ACHN (cell line): Measurements from ENCODE around the gene TMEM263.
"Not testable (repeated sequence)": the region's sequence is repeated elsewhere in the genome, so short reads cannot be mapped to it uniquely, and the experiment has no call there.

Experiments
- DNase-seq: peaks from one replicate; pipeline ENCODE4 v3.0.0-alpha.2; 2015
- in situ Hi-C: cut with HindIII; loops from 2 replicates; pipeline ENCODE4 v1.10.0; 2017; ENCODE audit warnings: low sequenced_read_pairs, low pct_ligation_motif_present, low pct_unique_long_range_greater_than_20kb

TMEM263 gene

DNA sequence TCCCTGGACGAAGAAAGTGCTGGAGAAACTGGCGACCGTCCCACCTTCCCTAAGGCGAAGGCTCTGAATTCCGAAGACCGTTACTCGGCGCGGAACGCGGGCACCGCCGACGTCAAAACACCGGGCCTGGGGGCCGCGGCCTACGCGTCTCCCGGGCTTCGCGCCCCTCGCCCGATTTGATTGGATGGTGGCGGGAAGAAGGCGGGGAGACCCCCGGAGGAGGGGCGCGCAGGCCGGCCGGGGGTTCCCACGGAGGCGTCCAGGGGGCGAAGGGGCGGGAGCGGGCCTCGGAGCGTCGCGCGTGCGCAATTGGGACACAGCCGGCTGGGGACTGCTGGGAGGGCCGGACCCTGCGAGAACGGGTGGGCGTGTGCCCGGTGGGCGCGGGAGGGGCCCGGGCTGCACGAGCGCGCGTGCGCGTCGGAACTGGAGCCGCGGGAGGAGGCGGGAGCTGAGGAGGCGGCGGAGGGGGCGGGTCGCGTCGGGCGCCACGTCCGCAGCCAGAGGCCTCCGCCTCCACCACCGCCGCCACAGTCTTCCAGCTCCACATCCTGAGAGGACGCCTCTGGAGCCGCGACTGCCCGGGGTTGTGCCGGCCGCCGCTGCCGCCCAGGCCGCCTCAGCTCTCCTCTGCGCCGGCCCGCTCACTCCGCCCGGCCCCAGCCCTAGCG lies at the start of gene TMEM263:
TMEM263 (plus strand) TSS at position 531 of the 671 bp plus-strand sequence. CDS start 11,210 bp downstream, outside the sequence.
- in situ Hi-C loops: no loop called here
- DNase-seq: peak; percentile 98

- in situ Hi-C loops: loop anchor here (25.0 kb wide), 1 partner anchor 519 kb away; no protein-coding TSS in a partner anchor
- DNase-seq: no peak
These were observed 49.0 kb upstream of the TMEM263 start for GRCh38 chr12:106906715-106907114.

- in situ Hi-C loops: loop anchor here (25.0 kb wide), 1 partner anchor 520 kb away; no protein-coding TSS in a partner anchor
- DNase-seq: no peak
These were observed 48.3 kb upstream of the TMEM263 start for GRCh38 chr12:106907411-106907810.

DNA sequence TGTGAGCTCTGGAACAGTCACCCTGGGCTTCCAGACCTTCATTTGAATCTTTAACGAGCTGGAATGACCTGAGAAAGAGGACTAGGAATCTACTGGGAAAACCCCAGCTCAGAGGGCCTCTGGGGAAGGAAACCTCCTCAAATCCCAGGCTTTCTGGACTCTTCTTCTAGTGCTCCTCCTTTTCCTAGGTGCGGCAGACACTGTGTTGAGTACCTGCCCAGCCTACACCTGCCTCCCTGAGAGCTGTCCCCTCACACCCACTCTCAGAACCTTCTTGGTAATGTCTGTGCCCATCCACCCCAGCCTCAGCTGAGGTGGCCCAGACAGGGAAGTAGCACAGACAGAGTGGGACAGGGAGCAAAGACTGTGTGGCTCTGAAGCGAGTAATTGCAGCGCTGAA lies 47.9 kb upstream of the TMEM263 start:
- no peak for DNase-seq
- in situ Hi-C loops: loop anchor here (25.0 kb wide), 1 partner anchor 521 kb away; no protein-coding TSS in a partner anchor

DNA sequence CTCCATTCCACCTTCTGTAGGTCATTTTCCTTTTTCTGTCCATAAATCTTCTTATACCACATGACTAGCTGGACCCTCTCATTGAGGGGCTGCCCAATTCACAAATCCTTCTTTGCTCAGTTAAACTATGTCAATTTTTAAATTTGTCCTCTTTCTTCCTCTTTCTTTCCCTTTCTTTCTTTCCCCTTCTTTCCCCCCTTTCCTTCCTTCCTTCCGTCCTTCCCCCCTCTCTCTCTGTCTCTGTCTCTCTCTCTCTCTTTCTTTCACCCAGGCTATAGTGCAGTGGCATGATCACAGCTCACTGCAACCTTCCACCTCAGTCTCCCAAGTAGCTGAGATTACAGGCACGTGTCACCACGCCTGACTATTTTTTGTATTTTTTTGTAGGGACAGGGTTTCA lies 47.1 kb upstream of the TMEM263 start:
- in situ Hi-C loops: loop anchor here (25.0 kb wide), 1 partner anchor 521 kb away; no protein-coding TSS in a partner anchor
- DNase-seq: no peak

DNA sequence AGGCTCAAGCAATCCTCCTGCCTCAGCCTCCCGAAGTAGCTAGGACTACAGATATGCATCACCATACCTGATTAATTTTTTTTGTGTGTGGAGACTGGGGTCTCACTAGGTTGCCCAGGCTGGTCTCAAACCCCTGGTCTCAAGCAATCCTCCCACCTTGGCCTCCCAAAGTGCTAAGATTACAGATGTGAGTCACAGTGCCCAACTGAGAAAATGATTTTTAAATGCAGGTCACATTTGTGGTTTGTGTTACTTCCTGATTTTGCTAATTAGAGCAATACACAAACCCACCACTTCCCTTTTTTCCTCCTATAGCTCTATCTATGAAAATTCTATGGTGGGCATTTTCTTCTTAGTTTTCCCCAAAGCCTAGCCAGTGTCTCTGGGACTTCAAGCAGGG lies 45.5 kb upstream of the TMEM263 start:
- in situ Hi-C loops: loop anchor here (25.0 kb wide), 1 partner anchor 523 kb away; no protein-coding TSS in a partner anchor
- DNase-seq: no peak

GRCh38 chr12:106911581-106911980 lies 44.1 kb upstream of the TMEM263 start:
- in situ Hi-C loops: loop anchor here (25.0 kb wide), 1 partner anchor 524 kb away; no protein-coding TSS in a partner anchor
- DNase-seq: no peak

DNA sequence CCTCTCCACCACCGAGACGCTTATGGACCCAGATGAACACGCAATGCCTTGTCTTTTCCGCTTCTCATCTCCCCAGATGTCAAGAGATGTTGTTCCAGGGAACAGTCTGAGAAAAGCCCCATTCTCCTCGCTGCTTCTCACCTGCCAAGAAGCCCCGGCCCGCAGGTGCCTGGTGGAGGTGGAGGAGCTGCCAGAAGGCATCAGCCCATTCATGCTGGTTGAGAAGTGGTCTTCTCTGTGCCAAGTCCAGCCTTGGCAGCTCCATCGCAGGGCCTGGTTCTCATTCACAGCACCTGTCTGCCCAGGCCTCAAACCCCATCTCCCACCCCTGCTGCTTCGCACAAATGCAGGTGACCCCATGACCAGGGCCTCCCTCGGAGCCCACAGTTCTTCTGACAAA lies 42.3 kb upstream of the TMEM263 start:
- in situ Hi-C loops: loop anchor here (25.0 kb wide), 1 partner anchor 526 kb away; no protein-coding TSS in a partner anchor
- no peak for DNase-seq

DNA sequence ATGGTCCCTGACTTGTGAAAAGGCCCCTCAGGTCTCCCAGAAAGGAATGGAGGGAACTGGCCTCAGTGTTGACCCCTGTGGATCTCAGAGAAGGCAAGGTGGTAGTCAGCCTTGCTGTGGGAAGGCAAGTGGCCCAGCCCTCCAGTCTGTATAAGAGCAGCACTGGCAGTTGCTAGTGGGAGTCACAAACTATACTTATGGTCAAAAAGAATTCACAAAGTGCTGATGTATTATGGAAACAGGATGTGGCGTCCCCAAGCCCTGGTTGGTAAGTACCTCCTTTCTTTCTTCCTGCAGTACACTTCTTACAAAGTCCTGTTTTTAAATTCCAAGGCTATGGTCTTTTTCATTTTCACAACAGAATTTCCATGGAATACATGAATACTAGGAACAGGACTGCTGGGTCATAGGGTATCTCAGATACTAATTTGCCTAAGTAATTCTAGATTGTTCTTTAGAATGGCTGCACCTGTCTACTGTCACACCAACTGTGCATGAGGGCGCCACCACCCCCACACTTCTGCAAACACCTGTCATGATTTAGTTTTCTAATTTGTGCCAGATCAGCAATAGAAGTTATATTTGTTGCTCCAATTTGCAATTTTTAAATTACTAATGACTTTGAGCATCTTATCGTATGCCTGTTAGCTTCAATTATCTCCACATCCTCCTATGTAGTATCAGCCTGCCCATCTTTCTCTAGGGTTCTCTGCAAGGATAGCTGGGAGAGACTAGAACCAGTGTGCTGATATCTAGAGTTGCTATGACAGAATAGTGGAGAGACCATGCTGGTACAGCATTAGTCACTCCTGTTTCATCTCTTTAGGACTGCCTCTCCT lies 40.7 kb upstream of the TMEM263 start:
- no peak for DNase-seq
- in situ Hi-C loops: loop anchor here (25.0 kb wide), 1 partner anchor 528 kb away; no protein-coding TSS in a partner anchor

DNA sequence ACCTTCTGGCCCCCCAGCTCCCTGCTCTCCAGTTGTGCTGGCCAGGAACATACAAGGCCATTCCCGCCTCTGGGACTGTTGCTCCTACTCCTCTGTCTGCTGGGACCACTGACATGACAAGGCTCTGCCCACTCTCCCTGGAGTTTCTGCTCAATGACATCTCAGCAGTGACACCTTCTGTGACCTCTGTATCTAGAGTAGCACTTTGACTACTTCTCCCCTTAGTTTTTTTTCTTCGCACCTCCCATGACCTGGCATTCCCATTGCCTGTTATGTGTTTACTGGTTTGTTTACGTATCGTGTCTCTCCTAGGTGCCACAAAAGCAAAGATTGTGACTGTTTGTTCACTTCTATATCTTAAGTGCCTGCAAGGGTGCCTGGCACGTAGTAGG lies 40.1 kb upstream of the TMEM263 start:
- DNase-seq: no peak
- in situ Hi-C loops: loop anchor here (25.0 kb wide), 1 partner anchor 528 kb away; no protein-coding TSS in a partner anchor

GRCh38 chr12:106917503-106917902 lies 38.2 kb upstream of the TMEM263 start:
- no peak for DNase-seq
- in situ Hi-C loops: loop anchor here (25.0 kb wide), 1 partner anchor 530 kb away; no protein-coding TSS in a partner anchor

DNA sequence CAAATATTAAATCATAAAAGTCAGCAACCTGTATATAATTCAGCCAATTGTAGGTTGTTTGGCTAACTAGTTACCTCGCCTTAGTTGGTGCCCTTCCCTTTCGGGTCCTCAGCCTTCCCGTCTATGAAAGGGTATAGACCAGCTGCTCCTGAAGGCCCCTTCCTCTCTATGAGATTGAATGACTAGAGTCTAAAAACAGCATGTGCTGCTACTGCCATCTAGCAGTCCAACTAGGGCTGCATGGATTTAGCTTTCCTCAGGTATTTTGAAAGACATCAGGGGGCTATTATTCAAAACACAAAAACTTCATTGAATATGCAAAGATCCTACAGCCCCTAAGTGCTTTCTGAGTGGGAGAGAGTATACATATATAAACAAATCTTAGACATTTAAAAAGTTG lies 37.0 kb upstream of the TMEM263 start:
- DNase-seq: peak; percentile 47
- in situ Hi-C loops: loop anchor here (25.0 kb wide), 1 partner anchor 531 kb away; no protein-coding TSS in a partner anchor

GRCh38 chr12:106919910-106920544 lies 35.7 kb upstream of the TMEM263 start:
- in situ Hi-C loops: loop anchor here (25.0 kb wide), 1 partner anchor 533 kb away; no protein-coding TSS in a partner anchor
- peak; percentile 68 for DNase-seq

- DNase-seq: not testable (repeated sequence)
These were observed 33.7 kb upstream of the TMEM263 start for GRCh38 chr12:106921976-106922375.

GRCh38 chr12:106923594-106923993 lies 32.1 kb upstream of the TMEM263 start:
- in situ Hi-C loops: loop anchor here (25.0 kb wide), 1 partner anchor 536 kb away; no protein-coding TSS in a partner anchor
- not testable (repeated sequence) for DNase-seq

More at GRCh38 chr12:106921976-106922375, 33.7 kb upstream of the TMEM263 start:
- in situ Hi-C loops: loop anchor here (25.0 kb wide), 1 partner anchor 535 kb away; no protein-coding TSS in a partner anchor

DNA sequence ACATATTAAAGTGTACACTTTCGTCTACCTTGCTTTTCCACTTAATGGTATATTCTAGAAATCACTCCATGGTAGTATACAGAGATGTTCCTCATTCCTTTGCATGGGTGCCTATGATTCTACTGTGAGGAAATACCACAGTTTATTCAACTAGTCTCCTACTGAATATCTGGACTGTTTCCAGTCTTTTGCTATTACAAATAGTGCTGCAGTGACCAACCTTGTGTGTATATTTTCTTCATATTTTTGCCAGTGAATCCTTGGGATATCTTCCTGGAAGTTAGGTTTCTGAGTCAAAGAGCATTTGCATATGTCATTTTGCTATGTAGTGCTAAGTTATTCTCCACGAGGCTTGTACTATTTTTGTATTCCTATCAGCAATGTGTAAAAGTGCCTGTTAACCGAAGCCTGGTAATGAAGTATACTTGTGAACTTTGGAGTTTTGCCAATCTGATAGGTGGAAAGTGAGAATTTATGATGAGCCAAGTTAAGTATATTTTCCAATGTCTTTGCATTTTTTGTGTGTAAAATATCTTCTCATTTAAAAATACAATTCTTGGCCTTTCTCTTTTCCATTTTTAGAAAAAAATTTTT lies 31.3 kb upstream of the TMEM263 start:
- in situ Hi-C loops: loop anchor here (25.0 kb wide), 1 partner anchor 537 kb away; no protein-coding TSS in a partner anchor
- DNase-seq: no peak

DNA sequence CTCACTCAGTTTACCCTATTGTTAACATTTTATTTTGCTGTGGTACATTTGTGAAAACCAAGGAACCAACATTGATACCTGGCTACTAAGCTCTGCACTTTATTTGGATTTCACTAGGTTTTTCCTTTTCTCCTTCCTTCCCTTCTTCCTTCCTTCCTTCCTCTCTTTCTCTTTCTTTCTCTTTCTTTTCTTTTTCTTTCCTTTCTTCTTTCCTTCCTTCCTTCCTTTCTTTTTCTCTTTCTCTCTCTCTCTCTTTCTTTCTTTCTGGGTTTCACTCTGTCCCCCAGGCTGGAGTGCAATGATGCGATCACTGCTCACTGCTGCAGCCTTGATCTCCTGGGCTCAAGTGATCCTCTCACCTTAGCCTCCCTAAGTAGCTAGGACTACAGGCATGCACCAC lies 29.1 kb upstream of the TMEM263 start:
- no peak for DNase-seq
- in situ Hi-C loops: no loop called here

GRCh38 chr12:106934277-106934676 lies 21.4 kb upstream of the TMEM263 start:
- DNase-seq: no peak
- in situ Hi-C loops: no loop called here
